ENCODE data around the gene SNTB2.

SNTB2 gene

DNA sequence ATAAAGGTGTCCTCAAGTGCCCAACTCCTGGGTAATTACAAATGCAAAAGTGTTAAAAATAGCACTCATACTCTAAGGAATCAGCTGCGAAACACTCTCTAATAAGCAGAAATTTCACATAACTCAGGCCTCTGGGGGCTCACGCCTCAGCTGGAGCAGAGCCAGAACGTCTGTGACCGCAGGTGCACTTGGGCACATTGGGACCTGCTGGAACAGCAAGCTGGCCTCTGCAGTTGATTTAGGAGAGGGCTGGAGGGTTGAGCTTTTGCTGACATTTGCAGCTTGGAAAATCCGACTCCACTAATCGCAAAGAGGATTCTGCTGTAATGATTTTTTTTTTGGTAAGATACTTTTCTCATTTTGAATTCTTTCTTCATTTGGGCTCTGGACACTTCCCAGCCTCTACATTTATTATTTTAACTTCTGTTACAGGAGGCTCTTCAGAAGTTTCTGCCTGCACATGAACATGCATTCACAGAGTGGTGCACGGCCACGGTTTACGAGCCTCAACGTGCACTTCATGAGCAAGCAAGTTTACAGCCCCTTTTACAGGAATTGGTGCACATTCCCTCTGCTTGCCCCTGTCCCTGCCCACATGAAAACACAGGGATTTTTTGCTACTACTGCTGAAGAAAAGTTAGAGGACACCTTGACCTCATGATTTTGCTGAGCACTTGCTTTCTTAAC is 4.1 kb upstream of the SNTB2 start:
- DNase-seq: no peak

DNA sequence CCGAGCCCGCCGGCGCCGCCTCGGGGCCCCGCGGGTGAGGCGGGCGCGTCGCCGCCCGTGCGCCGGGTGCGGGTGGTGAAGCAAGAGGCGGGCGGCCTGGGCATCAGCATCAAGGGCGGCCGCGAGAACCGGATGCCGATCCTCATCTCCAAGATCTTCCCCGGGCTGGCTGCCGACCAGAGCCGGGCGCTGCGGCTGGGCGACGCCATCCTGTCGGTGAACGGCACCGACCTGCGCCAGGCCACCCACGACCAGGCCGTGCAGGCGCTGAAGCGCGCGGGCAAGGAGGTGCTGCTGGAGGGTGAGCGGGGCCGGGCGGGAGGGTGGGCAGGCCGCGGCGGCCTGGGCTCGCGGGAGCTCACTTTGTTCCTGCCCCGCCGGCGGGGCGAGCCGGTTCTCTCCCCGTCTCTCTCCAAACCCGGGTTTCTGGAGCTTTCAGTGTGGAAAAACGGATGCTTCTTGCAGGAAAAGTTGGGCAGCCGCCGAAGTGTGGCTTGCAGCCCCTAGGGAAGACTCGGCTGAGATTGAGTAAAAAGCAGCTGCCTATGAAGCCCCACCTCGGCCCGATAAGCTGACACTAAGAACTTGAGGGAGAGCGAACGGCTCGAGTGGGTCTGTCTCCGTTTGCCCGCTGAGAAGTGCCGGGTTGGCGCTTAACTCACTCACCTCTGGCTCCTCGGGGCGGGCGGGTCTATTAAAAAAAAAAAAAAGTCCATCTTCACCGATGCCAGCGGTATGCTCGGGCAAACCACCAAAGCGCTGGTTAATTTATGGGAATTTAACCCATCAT is 677 bp downstream of the SNTB2 start:
- no peak for DNase-seq

DNA sequence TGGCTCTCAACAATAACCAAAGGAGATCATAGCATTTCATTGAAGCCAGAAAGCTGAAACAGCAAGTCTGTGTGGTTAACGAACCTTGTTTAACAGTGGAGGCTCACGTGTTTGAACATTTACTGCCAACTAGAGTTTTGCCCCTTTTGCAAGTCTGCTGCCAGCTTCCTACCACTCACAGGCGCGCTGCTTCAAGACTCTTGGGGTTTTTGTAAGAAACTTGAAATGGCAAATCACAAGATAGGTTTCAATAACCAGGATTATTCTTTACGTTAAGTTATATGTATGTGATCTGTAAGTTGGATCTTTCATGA is 1.2 kb downstream of the SNTB2 start:
- DNase-seq: no peak

DNA sequence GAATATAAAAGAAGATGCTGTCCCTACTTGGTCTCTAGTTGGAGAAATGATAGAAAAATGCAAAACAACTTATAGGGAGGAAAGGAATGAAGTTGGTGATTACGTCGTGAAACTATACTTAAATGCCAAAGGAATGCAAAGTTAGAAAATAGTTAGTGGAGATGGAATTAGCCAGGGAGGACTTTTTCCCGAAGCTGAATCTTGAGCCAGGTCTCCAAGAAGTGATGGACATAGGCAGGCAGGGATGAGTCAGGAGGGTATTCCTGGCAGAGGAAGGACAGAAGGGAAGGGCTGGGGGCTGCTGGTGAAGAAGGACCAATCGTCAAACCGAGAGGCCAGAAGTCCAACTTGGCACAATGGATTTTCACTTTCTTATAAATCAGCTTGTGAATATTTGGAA is 1.8 kb downstream of the SNTB2 start:
- no peak for DNase-seq

DNA sequence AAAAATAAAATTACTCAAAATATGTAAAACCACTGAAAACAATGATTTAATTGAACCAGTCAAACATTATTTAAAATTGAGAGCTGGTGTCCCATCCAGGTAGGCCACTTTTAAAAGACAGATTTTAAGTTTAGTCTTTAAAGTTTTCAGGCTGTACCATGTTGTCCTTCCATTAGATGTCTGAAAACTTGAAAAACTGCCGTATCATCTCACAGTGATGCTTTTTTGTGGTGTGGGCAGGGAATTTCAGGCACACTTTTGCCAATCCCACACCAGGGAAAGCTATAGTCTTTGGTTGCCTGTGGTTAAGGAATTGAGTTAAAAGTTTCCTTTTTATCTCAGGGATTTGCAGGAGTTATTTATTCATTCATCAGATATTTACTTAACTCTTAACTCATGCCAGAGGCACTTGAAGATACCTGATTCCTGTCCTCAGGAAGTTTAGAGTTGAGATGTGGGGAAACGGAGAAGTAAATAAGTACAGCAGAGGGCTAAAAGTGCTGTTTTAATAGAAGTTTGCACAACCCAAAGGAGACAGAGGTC is 3.2 kb downstream of the SNTB2 start:
- DNase-seq: no peak

DNA sequence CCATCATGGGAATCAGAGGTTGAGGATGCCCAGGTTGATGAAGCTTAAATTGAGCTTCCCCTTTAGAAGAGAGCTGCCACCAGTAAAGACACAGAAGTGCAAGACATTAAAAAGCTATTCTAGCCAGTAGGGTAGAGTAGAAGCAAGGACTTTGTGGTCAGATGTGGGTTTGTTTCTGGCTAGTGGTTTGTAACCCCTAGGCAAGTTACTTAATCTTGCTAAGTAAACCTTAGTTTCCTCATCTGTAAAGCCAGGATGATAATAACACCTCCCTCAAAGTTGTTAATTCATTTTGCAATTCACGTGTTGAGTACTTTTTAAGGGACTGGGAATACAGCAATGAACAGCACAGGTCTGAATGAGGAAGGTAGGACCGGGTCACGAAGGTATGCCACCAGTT is 3.6 kb downstream of the SNTB2 start:
- DNase-seq: no peak

DNA sequence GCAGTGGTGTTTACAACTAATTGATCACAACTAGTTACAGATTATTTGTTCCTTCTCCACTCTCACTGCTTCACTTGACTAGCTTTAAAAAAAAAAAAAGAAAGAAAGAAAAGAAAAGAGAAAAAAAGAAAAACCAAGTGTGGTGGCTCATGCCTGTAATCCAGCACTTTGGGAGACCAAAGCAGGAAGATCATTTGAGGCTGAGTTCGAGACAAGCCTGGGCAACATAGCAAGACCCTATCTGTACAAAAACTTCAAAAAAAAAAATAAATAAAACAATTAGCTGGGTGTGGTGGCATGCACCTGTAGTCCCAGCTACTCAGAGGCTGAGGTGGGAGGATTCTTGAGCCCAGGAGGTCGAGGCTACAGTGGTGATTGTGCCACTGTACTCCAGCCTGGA is 4.2 kb downstream of the SNTB2 start:
- DNase-seq: no peak

DNA sequence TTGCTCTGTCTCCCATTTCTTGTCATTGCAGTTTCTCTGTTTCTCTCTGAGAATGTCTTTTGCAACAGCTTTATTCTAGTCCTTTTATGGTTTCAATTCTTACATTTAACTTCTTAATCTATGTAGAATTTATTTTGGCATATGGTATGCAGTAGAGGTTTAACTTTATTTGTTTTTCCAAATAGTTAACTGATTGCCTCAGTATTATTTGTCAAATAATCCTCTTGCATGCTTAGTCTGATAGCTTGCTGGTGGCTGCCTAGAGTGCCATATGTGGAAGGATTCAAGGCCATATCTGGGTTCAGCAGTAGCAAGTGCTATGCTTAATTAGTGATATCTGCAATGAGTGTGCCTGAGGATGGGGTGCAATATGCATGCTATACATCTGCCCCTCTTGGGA is 6.9 kb downstream of the SNTB2 start:
- no peak for DNase-seq

DNA sequence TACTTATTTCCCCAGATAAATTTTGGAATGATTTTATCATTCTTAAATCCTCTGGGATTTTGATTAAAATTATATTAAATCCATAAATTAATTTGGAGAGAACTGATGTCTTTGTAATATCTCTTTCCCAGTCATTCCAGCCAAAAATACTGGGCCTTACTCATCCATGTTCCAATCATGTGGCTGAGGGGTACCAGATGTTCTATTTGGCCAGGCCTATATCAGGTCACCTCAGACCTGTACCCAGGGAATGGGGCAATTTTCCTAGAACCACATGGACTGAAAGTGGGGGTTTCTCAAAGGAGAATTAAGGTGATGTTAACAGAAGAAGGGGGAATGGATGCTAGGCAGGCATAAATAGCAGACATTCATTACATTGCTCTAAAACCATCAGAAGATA is 7.5 kb downstream of the SNTB2 start:
- no peak for DNase-seq

DNA sequence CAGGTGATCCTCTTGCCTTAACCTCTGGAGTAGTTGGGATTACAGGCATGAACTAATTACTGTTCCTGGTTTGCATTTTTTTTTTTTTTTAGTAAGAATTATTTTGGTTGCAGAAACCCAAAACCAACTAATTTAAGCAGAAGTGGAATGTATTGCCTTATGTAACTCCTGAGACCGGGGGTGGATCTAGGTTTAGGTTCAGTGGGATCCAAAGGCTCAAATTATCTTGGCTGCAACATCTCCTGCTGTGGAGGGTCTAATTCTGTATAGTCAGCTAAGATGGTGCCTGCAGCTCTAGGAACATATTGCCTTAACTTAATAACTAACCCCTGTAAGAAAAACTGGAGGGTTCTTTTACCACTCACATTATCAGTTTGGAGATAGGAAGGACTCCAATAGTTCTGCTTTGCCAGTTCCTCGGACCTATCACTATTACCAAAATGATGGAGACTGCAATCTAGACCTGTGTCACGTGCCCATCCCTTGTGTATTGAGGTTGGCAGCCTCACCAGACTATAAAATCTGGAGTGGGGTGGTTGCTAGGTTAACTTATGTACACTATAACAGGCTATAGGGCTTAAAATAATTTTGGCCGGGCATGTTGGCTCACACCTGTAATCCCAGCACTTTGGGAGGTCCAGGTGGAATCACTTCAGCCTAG is 8.5 kb downstream of the SNTB2 start:
- DNase-seq: no peak

DNA sequence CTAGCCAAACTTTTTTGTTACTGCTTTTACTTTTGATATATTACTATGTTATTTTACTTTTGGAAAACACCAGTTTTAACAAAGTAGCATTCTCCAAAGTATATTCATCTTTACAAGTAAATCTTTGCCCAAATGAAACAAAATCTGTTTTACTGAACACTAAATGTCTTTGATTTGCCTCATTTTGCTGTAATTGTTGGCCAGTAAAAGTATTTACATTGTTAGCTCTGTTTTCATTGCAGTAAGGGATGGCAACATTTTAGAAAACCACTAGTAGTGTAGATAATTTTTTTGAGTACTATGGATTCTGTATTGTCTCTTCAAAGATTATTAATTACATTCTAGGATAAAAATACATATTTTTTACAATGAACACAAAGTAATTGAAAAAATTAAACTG is 10.6 kb downstream of the SNTB2 start:
- no peak for DNase-seq

DNA sequence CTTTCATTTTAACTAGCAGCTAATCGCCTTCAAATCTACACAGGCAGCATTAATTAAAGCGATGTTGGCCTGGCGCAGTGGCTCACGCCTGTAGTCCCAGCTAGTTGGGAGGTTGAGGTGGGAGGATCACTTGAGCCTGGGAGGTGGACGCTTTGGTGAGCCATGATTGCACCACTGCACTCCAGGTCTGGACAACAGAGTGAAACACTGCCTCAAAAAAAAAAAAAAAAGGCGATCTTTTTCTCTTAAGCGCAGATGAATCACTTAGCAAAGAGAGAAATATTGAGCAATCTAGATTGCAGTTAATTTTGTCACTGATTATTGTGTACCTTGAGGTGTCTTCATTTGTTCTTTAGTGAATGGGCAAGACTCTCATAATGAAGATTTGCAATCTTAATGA is 12.4 kb downstream of the SNTB2 start:
- no peak for DNase-seq

DNA sequence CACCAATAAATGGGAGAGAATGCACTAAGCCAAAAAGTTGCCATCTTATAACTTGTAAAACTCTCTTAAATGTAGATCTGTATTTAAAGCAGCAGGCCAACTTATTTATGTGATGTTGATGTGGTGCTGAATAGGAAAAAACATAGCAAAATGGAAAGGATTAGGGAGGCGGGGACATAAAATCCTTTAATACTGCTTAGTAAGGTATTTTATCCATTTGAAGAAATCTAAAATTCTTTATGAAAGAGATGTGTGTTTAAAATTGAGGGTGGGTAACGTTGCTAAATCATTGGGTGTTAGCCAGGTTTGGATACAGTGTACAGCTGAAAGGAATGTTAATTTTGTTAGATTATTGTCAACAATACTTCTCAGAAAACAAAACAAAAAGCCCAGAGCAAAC is 14.3 kb downstream of the SNTB2 start:
- DNase-seq: no peak

DNA sequence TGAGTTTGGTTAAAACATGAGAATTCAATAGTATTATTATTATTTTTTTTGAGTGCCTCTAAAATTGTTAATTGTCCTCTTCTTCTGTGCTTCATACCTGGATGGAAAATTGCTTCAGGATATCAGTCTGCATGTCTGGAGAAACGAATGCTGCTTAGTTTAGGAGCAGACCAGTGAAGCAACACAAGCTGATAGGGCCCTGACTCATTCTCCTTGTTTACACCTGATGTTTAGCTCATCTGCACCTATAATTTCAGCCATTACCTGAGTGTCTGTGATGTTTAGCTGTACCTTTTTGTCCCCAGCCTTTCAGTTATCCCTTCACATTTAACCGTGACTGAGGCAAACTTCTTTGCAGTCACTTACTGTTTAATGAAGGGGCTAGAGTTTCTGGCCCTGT is 14.8 kb downstream of the SNTB2 start:
- DNase-seq: no peak

DNA sequence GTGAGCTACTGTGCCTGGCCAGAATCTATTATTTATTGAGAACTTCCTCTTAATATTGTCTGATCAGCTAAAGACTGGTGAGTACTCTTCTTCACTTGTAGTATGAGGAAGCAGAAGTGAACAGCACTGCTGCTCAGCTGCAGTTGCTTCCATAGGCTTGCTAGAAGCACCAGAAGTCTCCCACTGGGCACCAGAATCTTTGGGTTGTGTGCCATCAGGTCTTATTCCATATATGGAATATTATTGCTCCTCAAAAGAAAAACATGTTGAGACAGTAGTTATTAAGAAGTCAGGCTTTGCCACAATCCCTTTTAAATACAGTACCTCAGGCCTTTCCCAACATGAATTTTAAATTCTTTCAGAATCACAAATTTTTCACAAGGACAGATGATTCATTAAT is 17.2 kb downstream of the SNTB2 start:
- DNase-seq: no peak

DNA sequence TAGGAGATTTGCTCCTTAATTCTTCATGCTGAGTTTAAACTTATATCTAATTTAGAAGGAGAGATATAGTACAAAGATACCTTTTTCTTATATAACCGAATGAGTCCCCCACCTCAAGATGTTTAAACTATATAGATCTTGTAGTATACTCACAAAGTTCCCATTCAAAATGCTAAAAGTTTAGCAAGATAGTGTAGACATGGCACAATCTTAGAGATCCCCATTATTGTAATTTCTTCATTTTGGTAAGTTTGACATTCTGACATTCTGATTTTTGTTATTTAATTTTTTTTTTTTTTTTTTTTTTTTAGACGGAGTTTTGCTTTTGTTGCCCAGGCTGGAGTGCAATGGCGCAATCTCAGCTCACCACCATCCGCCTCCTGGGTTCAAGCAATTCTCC is 22.8 kb downstream of the SNTB2 start:
- no peak for DNase-seq

DNA sequence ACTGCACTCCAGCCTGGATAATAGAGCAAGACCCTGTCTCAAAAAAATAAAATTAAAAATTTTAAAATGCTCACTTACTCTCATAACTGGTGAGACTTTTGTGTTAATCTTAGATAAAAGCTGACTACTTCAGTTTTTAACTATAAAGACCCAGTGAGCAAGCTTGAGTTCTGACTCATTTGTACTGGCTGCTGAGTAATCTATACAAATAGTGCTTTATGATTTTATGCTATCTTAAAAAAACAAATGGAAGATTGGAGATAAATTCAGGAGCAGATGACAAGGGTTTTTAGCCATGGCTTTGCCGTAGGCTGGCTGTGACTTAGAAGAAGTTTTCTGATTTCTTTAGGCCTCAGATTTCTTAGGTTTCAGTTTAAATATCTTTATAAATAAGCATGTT is 30.5 kb downstream of the SNTB2 start:
- no peak for DNase-seq

DNA sequence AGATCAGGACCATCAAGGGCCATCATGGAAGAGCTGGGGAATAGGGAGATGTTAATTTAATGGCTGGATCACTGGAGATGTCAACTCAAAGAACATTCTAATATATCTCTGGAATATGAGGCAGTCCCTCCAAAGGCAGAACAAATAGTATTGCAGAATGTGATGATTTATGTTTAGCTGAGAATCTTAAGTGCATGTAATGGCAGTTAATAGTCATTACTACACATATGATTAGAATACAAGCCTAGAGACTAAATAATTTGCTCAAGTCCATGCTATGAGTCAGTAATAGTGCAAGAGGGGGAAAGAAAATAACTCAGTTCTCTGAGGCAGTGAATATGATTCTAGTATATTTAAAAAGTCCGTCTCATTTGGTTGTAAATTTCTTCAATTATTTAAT is 32.3 kb downstream of the SNTB2 start:
- no peak for DNase-seq

DNA sequence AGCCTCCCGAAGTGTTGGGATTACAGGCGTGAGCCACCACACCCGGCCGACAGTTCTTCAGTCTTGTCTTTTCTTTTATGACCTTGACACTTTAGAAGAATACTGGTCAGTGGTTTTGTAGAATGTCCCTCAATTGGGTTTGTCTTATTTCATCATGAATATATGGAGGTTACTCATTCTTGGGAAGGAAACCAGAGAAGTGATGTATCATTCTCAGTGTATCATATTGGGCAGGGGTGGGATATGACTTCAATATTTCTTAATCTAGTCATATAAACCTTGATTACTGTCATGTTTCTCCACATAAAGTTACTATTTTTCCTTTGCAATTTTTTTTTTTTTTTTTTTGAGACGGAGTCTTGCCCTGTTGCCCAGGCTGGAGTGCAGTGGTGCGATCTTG is 36.9 kb downstream of the SNTB2 start:
- no peak for DNase-seq

DNA sequence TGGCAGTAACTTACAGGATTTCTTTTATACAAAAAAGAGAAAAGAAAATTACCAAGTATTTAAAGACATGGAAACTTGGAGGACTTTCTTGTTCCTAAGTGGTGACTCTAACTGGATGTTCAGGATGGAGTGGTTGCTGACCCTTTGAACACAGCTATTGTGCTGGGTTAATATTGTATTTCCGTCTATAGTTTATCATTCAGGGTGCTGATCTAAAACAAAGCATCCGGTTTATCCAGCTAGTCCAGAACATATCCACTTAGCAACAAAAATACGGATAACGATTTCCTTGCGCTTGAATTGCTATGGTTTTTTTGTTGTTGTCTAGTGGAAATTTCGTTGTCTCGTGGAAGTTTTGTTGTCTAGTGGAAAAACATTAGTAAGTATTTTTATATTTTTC is 38.2 kb downstream of the SNTB2 start:
- no peak for DNase-seq

DNA sequence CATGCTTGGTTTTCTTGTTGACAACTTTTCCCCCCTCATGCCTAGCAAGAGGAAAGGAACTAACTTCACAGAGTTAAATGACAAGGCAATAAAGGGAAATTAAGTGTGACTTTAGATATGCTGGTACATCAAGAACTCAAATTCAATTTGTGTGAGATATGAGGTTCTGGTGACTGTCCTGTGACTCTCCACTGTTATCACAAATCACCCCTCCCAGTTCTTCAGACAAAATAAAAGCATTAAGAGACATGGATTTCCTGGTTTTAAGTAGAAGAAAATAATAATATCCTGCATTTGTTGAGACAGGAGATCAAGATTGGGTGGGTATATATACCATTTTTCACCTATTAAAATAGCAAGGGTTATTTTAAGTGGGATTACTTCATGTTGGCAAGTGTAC is 46.2 kb downstream of the SNTB2 start:
- DNase-seq: no peak

DNA sequence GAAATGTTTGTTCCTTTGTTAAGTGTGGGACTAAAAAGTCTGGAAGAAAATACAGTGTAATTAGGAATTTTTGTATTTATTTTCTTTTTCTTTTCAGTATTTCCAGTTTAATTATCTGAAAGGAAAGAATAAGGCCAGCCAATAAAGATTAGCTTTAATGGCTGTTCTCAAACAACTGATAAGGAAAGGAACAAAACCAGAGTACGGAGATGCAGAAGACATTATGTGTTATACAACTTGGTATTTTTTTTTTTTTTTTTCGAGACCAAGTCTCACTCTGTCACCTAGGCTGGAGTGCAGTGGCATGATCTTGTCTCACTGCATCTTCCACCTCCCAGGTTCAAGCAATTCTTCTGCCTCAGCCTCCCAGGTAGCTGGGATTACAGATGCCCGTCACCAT is 47.5 kb downstream of the SNTB2 start:
- no peak for DNase-seq

DNA sequence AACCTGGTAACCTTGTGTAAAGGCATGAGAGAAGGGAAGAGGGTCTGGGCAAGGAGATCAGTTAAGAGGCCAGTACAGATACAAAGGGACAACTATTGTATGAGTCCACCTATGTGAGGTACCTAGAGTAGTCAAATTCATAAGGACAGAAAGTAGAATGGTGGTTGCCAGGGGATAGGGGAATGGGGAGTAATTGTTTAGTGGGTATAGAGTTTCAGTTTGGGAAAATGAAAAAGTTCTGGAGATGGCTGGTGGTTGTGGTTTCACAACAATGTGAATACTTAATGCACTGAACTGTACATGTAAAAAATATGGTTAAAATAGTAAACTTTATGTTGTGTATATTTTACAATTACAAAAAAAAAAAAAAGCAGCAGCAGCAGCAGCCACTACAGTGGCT is 49.4 kb downstream of the SNTB2 start:
- DNase-seq: no peak

DNA sequence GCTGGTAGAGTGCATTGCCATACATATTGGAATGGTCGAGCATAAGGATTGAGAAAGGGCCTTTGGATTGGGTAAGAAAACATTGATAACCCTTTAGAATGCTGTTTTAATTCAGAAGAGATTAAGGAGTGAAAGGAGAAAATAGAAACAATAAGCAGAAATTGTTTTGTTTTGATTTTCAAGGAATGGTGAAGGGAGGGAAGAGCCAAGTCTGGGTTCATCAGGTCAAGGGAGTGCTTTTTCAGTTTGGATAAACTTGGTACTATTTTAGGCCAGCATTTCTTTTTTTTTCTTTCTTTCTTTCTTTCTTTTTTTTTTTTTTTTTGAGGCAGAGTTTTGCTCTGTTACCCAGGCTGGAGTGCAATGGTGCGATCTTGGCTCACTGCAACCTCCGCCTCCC is 50.3 kb downstream of the SNTB2 start:
- DNase-seq: no peak

Data from cerebellar nuclear complex (tissue), 1 donor.